HG03066 (cell line): ENCODE results near the gene MYBPC3.

ENCODE experiments used
- ATAC-seq: cut with Tn5 transposase; IDR thresholded peaks from one replicate; pipeline ENCODE4 v1.9.1; 2021; ENCODE audit warnings: low read depth; ENCODE audit not compliant: unreplicated experiment

MYBPC3 gene

DNA sequence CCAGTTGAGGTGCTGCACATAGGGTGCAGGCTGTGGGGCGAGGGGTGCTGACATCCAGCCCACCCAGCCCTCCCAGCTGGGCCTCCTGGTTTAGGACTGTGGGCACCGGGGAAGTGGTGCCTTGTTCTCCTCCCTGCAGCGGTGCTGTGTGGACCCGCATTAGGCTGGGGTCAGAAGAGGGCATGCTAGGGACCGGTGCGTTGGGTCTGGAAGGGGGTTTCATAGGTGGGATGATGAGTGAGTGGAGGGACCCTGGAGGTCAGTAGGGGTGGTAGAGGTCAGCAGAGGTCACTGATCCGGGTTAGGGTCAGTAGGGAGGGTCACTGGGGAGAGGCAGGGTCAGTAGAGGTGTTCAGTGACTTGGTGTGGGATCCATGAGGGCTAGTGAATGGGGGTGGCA lies 6.7 kb upstream of the MYBPC3 start:
- no peak for ATAC-seq

GRCh38 chr11:47358731-47359051 lies 6.2 kb upstream of the MYBPC3 start:
- ATAC-seq = no peak

DNA sequence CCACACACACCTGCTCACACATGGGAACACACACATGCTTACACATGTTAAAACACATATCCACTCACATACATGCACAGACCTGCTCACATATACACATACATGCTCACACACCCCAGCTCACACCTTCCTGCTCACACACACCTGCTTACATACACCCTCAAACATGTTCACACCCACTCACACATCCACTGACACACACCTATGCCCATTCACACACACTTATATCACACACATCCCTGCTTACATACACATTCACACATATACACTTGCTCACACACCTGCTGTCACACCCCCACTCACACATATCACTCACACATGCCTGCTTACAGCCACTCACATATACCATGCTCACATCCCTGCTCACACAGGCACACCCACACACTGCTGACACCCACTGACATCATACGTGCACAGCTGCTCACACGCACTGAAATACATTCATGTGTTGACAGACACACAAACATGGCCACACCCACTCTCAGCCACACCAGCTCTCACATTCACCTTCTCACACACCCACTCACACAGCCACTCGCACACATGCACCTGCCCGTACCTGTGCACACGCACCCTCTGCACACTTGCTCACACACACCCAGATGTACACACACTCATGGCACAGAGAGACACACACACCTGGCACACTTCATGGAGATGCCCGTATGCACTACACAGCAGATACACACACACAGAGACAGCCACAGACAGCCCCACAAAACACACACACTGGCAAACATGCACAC lies 5.7 kb upstream of the MYBPC3 start:
- ATAC-seq = no peak

DNA sequence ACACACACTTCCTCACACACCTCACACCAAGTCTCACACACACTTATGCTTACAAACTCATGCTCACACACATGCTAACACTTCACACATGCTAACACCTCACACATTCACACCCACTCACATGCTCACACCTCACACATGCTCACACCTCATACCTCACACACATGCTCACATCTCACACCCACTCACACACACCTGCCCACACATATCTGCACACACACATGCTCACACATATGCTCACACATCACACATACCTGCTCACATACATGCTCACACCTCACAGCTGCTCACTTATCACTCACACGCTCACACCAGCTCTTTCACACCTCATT lies 4.5 kb upstream of the MYBPC3 start:
- ATAC-seq = no peak

- no peak for ATAC-seq
Measured at GRCh38 chr11:47356129-47356997, 3.9 kb upstream of the MYBPC3 start.

DNA sequence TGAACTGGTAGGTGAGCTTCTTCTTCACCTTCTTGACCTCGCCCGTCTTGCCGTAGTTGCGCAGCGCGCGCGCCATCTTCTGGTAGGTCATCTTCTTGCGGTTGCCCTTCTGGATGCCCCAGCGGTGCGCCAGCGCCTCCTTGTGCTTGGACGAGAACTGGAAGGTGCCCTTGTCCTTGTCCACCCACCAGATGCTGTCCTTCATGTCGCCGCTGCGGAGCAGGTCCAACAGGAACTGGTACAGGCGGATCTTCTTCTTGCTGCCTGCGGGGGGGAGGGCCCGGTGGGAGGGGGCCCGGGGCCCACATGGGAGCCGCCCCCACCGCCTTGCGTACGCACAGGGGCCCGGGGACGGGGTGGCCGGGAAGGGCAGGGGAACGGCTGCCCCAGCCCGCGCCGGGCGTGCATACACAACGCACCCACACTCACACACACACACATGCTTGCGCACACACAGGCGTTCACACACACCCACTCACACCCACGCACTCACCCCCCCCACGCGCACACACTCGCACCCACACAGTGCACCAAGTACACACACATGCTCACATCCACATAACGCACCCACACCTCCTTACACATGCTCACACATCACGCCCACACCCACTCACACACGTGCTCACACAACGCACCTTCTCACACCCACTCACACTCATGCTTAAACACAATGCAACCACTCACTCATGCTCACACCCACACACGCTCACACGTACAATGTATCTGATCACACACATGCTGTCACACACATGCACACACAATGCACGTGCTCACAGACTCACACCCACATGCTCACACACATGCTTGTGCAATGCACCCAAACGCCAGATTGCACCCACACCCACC lies 3.0 kb upstream of the MYBPC3 start:
- ATAC-seq = no peak

DNA sequence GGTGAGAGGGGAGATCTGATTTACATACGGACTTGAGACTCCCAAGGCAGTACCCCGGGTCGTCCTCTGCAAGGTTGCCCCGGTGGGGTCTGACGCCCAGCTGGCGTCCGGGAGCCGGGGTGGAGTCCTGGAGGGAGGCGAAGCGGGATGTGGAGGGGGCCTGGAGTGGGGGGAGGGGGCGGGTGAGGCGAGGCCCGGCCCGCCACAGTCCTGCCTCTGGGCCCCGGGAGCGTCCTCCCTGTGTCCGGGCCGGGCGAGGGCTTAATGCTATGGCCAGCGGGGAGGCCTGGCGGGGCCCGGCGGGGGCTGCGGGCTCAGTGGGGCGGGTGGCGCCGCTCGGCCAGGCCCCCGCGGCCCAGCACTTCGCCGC lies 2.4 kb upstream of the MYBPC3 start:
- no peak for ATAC-seq

DNA sequence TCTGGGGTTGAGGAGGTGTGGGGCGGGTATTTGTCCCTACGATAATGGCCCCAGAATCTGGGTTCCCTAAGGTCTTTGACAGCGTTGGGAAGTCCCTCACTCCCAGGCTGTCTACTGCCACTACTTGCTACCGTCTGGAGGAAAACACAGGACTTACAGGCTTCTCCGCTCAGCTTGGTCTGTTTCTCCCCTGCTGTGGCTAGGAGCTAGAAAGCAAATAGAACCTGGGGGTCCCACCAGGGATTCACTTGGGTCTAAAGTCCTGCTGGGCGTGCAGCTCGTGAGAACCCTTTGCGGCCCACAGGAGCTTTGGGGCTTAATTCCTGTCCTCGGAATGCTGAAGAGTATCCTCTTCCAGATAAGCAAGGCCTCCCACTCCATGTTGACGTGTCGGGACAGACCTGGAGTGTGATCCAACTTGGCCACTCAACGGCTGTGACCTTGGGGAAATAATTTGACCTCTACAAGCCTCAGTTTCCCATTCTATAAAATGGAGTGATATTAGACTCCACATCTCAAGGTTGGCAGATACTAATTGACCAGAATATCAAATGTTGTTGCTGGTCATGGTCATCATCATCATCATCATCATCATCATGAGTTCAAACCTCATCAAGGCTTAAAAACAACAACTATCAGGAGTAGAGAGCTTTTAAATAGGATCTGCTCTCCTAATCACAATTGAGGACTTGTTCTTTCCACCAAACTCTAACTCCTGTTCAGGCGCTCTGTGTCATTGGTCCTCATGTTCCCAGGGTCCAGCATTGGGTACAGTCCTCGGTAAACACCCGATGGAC lies 1.7 kb upstream of the MYBPC3 start:
- ATAC-seq = no peak

- ATAC-seq = no peak
Measured at GRCh38 chr11:47351156-47352126, 1.1 kb downstream of the MYBPC3 start.

DNA sequence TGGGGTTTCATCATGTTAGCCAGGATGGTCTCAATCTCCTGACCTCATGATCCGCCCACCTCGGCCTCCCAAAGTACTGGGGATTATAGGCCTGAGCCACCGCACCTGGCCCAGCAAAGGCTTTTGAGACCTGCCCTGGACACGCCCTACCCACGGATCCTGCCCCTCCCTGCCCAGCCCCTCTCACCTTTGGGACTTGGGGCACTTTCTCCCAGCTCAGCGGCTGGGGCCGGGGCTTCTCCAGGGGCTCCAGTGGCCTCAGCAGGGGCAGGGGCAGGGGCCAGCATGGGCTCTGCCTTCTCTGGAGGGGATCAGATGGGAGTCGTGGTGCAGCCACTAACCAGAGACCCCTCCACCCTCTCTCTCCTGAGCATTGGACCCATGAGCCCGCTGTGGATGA lies 2.2 kb downstream of the MYBPC3 start:
- ATAC-seq = no peak

DNA sequence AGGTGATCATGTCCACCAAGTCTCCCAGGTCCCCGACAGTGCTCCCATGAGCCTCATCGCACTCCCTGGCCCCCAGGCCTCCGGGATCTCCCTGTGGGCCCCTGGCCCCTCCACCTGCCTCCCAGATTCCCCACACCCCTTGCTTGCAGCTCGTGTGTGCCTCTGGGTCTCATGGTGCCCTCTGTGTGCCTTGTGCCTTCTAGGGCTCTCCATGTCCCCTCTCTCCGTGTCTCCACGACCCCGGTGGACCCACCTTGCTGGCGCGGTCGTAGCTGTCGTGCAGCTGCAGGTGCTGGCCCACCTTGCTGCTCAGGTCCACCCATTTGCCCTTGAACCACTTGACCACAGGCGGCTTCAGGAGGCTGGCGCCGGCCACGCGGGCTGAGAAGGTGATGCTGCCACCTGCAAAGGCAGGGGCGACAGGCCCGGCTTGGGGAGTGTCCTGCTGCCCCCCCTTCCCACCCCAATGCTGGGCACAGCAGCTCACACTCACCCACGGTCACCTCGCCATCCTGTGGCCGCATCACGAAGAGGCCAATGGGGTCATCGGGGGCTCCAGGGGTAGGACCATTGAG lies 2.9 kb downstream of the MYBPC3 start:
- ATAC-seq = no peak

DNA sequence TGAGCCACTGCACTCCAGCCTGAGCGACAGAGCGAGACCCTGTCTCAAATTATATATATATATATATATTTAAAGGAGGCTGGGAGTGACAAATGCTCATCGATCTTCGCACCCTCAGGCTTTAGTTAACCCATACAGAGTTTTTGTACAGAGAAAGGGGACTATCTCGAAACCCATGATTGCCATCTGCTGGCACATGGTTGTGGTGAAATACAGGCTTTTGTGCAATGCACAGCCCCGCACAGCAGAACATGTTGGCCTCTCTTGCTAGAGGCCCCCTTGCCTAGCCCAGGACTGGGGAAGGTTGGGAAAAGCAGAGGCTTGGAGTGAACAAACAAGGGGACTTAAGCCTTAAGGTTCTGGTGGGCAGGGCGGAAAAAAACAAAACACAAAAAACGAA lies 3.6 kb downstream of the MYBPC3 start:
- no peak for ATAC-seq

DNA sequence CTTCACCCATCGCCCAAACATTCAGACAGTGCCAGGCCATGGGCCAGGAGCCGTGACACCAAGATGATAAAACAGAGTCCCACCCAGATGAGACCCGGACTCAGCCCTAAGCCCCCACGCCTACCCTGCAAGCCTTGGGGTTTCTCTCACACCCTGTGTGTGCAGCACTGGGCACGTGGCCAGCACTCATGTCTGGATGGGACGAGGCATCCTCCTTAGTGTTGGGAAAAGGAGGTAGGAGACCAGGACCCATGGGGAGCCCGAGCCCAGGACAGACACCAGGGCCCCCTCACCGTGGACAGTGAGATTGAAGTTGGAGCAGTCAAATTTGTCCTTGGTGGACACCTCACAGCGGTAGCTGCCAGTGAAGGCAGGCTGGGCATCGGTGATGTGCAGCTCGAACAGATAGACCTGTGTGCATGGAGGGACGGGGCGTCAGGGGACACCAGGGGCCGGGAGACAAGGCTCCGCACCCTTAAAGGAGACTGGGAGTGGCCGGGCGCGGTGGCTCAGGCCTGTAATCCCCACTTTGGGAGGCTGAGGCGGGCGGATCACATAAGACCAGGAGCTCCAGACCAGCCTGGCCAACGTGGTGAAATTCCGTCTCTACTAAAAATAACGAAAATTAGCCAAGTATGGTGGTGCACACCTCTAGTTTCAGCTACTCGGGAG lies 4.2 kb downstream of the MYBPC3 start:
- no peak for ATAC-seq

DNA sequence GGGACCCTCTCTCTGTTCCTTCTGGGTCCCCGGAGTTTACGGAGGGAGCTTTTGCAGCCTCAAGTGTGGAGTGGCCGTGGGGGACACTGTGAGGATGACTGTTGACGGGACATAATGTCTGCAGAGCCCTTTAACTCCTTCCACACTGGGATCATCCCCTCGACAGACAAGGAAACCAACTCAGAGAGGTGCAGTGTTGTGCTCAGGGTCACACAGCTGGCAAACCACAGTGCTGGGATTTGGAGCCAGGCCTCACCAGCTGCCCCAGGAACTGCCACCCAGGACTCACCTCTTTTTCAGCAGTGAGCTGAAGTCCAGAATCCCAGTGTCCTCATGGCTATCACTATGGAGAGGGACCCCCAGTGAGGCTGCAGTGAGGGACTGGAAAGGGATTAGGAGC lies 5.4 kb downstream of the MYBPC3 start:
- ATAC-seq = no peak

GRCh38 chr11:47345890-47346563 lies 6.5 kb downstream of the MYBPC3 start:
- ATAC-seq = no peak

DNA sequence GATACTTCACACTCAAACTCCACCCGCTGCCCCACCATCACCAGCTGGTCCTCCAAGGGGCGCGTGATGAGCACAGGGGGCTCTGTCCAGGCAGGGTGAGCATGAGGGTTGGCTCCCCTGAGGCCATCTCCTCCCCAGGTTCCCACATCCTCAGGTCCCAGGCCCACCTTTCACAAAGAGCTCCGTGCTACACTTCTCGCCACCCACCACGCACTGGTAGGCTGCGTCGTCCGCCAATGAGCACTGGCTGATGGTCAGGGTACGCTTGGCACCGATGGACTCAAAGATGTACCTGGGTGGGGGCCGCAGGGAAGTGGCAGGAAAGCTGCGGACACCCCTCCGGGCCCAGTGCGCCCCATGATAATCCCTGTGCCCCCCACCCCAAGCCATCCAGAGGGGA lies 9.6 kb downstream of the MYBPC3 start:
- ATAC-seq = no peak

DNA sequence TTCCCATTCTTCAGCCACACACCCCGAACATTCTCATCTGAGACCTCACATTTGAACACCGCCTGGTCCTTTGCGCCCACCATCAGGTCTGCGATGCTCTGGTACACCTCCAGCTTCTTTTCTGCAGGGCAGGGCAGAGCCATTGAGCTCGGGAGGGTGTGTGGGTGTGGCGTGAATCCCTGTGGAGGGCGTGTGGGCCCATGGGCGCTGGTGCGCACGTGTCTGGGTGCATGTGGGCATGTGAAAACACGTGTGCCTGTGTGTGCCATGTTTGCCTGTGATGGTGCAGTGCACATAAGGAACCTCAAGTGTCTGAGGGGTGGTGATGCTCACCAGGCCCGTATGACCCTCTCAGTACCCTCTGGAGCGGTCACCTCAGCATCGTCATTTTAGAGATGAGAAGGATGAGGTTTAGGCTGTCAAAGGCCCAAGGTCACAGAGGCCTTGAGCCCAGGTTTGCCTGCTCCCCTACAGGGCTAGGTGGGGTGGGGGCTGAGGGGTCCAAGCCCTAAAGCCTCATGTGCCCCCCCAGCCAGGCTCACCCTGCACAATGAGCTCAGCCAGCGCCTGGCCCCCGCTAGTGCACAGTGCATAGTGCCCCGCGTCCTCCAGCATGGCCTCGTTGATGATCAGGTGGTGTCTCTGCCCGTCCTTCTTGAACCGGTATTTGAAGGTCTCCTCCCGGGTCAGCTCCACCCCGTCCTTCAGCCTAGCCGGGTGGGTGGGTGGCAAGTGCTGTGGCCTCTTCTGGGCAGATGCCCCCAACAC lies 10.3 kb downstream of the MYBPC3 start:
- ATAC-seq = no peak
